Urinary bladder (tissue), 4 donors: ENCODE measurements around the gene GSS. TPM values are rescaled to one million over a fixed set of nuclear protein-coding genes. Genes with fewer than 3 reads are reported as not detected.
"Not testable (repeated sequence)": the region's sequence is repeated elsewhere in the genome, so short reads cannot be mapped to it uniquely, and the experiment has no call there.

Experiments
- DNase-seq: peaks from one replicate; pipeline ENCODE4 v3.0.0-alpha.2; 2015; ENCODE audit errors: extremely low spot score
- H3K27ac ChIP-seq: one replicate; pipeline ENCODE4 v1.5.1; 2013; ENCODE audit warnings: low read depth, mild to moderate bottlenecking, moderate library complexity
- H3K36me3 ChIP-seq: one replicate; pipeline ENCODE4 v1.6.1; 2013; ENCODE audit warnings: mild to moderate bottlenecking, moderate library complexity; ENCODE audit not compliant: insufficient read depth
- H3K4me1 ChIP-seq: one replicate; pipeline ENCODE4 v1.6.1; 2013; ENCODE audit warnings: mild to moderate bottlenecking, moderate library complexity; ENCODE audit not compliant: insufficient read depth
- H3K4me3 ChIP-seq: one replicate; pipeline ENCODE4 v1.5.1; 2013; ENCODE audit warnings: low read depth, low read length
- WGBS: extraction: QIAGEN DNeasy Blood & Tissue Kit; methylation state at CpG from one replicate; pipeline ENCODE4 v1.1.7; 2013; 5-methylcytosine and 5-hydroxymethylcytosine counted together
- polyA plus RNA-seq: library from polyadenylated mRNA; stranded (reverse); fragments of 200-250 nt; gene quantifications from one replicate; pipeline ENCODE4 v1.2.3, GENCODE V29; 2013
- small RNA-seq: library from RNA; depleted of rRNA; stranded (forward); fragments of <200 nt; gene quantifications from one replicate; pipeline ENCODE3, GENCODE V24; 2014
- total RNA-seq: library from RNA; depleted of rRNA; stranded (reverse); fragments of >200 nt; gene quantifications from one replicate; pipeline ENCODE4 v1.2.3, GENCODE V29; 2014
- donor health status: healthy with polysubstance abuse.
- donor health status: healthy.

Gene GSS
- total and polyA plus RNA-seq, 2 donors, result 24.9 to 27.2 TPM

- DNase-seq, result no peak
- WGBS, result 89% methylated on average over 4 of the region's 4 CpGs
- peaks cover 2% of the 10 kb centered on the region for H3K36me3 ChIP-seq
- no peak overlapping the region for H3K4me3 ChIP-seq
- no peaks in the 10 kb centered on the region for H3K4me1 ChIP-seq
- no peak overlapping the region for H3K27ac ChIP-seq
Measured at GRCh38 chr20:34883809-34884208, 71.8 kb downstream of the GSS start.

GRCh38 chr20:34883087-34883688, 72.4 kb downstream of the GSS start:
- DNase-seq, result no peak
- Histone ChIP-seq H3K4me3 (no peak overlapping the region), H3K36me3 (peaks cover 2% of the 10 kb centered on the region), H3K4me1 (no peaks in the 10 kb centered on the region), H3K27ac (no peak overlapping the region)

- DNase-seq, result no peak
- H3K27ac ChIP-seq, result no peak overlapping the region
- peaks cover 2% of the 10 kb centered on the region for H3K36me3 ChIP-seq
- 41% methylated on average over 2 of the region's 2 CpGs for WGBS
- no peaks in the 10 kb centered on the region for H3K4me1 ChIP-seq
- H3K4me3 ChIP-seq, result no peak overlapping the region
Measured at GRCh38 chr20:34881689-34882088, 73.9 kb downstream of the GSS start.

GRCh38 chr20:34880971-34881370, 74.6 kb downstream of the GSS start:
- not testable (repeated sequence) for H3K4me3 ChIP-seq, H3K27ac ChIP-seq, DNase-seq, H3K4me1 ChIP-seq, H3K36me3 ChIP-seq
- WGBS, result 83% methylated on average over 7 of the region's 7 CpGs

GRCh38 chr20:34880215-34880850, 75.3 kb downstream of the GSS start:
- Histone ChIP-seq H3K4me1 (no peaks in the 10 kb centered on the region), H3K36me3 (peaks cover 2% of the 10 kb centered on the region), H3K27ac (no peak overlapping the region), H3K4me3 (no peak overlapping the region)
- WGBS, result 93% methylated on average over 6 of the region's 6 CpGs
- no peak for DNase-seq

Small RNAs within 50 kb of the gene (small RNA-seq; reads per million reads assigned to genes)
- 10.6 reads per million, percentile 94 among the genes with 10 or more reads in this experiment for gene MIR499A

Other genes starting within 250 kb of the GSS start
- gene NCOA6, start 130.2 kb downstream of the GSS start, total RNA-seq, result 19.1 TPM
- gene NCOA6, start 130.2 kb downstream of the GSS start, polyA plus RNA-seq, result 18.8 TPM
- 5.6 TPM for gene GGT7, start 83.0 kb downstream of the GSS start, total RNA-seq
- gene GGT7, start 83.0 kb downstream of the GSS start, polyA plus RNA-seq, result 17.5 TPM
- 21.7 TPM for gene ACSS2, start 79.2 kb downstream of the GSS start, total RNA-seq
- 29.5 TPM for gene ACSS2, start 79.2 kb downstream of the GSS start, polyA plus RNA-seq
- gene MYH7B, start 62 bp upstream of the GSS start, total RNA-seq, result 4.3 TPM
- gene MYH7B, start 62 bp upstream of the GSS start, polyA plus RNA-seq, result 0.81 TPM
- 52.3 TPM for gene TRPC4AP, start 137.0 kb upstream of the GSS start, total RNA-seq
- gene TRPC4AP, start 137.0 kb upstream of the GSS start, polyA plus RNA-seq, result 40.0 TPM
- 15.1 TPM for gene EDEM2, start 191.5 kb upstream of the GSS start, total RNA-seq
- 17.8 TPM for gene EDEM2, start 191.5 kb upstream of the GSS start, polyA plus RNA-seq
- gene PROCR, start 216.3 kb upstream of the GSS start, total RNA-seq, result 43.0 TPM
- gene PROCR, start 216.3 kb upstream of the GSS start, polyA plus RNA-seq, result 54.6 TPM